Stimulated activated naive B cell treated with anti-CD40 and anti-IgM and Interleukin-4, amounts not matched to agents 10 μg/mL and 1 μg/mL and 100 μg/mL, for 72 hours (primary cell): ENCODE results near the gene UBE2O.
A peak's percentile ranks its signal among the peaks of the same experiment; 100 is the strongest.

Source experiments
- ATAC-seq, 2 donors: fragments of 150-1000 bp; cut with Tn5 transposase; replicated peaks; 2 replicates each; pipeline ENCODE4 v1.10.0; 2021; ENCODE audit warnings: moderate library complexity in 1 of 2
- DNase-seq: peaks from one replicate; pipeline ENCODE4 v3.0.0; 2021
- H3K27ac Mint-ChIP-seq: one replicate; pipeline ENCODE4 v1.8.0; 2022; ENCODE audit warnings: mild to moderate bottlenecking, mixed read lengths
- H3K27me3 Mint-ChIP-seq, 2 donors: one replicate each; pipeline ENCODE4 v1.8.0; 2022; ENCODE audit warnings: mixed read lengths in 2 of 2
- H3K36me3 Mint-ChIP-seq, 2 donors: one replicate each; pipeline ENCODE4 v1.8.0; 2022; ENCODE audit warnings: mixed read lengths in 2 of 2, mild to moderate bottlenecking in 1 of 2
- H3K4me1 Mint-ChIP-seq, 2 donors: one replicate each; pipeline ENCODE4 v1.8.0; 2022; ENCODE audit warnings: mixed read lengths in 2 of 2, mild to moderate bottlenecking in 1 of 2
- H3K4me3 Mint-ChIP-seq, 2 donors: one replicate each; pipeline ENCODE4 v1.8.0; 2022; ENCODE audit warnings: mild to moderate bottlenecking in 2 of 2, mixed read lengths in 2 of 2, moderate library complexity in 1 of 2
- H3K9me3 Mint-ChIP-seq, 2 donors: one replicate each; pipeline ENCODE4 v1.8.0; 2022; ENCODE audit warnings: mixed read lengths in 2 of 2, mild to moderate bottlenecking in 1 of 2

The UBE2O gene

DNA sequence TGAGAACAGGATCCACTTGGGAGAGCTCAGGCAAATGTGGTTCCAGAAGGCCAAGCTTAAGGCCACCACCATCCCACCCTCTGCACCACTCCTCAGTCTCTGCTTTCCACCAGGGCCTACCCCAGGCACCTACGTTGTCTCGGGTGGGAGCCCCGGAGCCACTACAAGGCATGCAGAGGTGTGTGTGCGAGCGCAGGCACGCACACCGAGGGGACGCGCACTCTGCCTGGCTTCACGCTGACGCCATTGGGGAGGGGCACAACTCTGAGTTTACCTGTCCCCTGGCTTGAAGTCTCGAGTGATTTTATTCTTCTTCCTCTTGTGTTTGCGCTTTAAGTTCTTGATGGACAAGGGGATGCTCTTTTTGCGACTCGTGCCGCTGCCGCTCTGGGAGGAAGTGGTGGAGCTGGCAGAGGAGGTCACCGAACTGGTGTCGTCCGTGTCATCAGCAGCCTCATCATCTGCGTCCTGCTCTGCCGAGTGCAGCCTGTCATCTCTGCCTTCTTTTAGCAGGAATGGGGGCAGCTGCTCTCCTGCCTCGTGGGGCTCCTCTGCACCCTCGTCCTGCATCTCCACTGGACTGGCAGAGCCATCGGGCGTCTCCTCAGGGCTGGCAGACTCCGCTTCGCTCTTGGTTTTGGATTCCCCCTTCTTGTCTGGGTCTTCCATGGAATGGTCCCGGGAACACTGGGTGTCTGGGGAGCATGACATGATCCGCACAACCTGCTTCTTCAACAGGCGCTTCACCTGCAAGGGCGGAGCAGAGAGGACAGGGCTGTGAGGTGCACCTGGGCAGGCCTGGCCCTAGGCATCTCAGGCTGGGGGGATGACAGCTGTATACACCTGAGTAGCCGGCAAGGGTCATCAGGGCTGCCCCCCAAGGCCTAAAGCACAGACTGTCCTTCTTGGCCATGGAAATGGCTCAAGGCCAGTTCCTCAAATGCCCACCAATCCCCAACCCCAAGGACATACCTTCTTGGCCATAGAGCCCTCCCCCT lies 53.5 kb downstream of the UBE2O start:
- no peaks in the 10 kb centered on the region for H3K9me3 Mint-ChIP-seq
- no peak overlapping the region for H3K27ac Mint-ChIP-seq
- ATAC-seq (no peak), DNase-seq (no peak)
- no peaks in the 10 kb centered on the region for H3K27me3 Mint-ChIP-seq
- no peak overlapping the region for H3K4me3 Mint-ChIP-seq
- H3K36me3 Mint-ChIP-seq = peaks cover 49 to 72% of the 10 kb centered on the region in 2 donors
- H3K4me1 Mint-ChIP-seq = peaks cover 4 to 10% of the 10 kb centered on the region in 2 donors

- H3K9me3 Mint-ChIP-seq = no peaks in the 10 kb centered on the region
- peaks cover 4 to 7% of the 10 kb centered on the region in 2 donors for H3K4me1 Mint-ChIP-seq
- DNase-seq = no peak
- H3K4me3 Mint-ChIP-seq = no peak overlapping the region
- no peaks in the 10 kb centered on the region for H3K27me3 Mint-ChIP-seq
- peak; percentile 18 to 31 for ATAC-seq
- H3K36me3 Mint-ChIP-seq = peaks cover 49 to 69% of the 10 kb centered on the region in 2 donors
- no peak overlapping the region for H3K27ac Mint-ChIP-seq
Observed at GRCh38 chr17:76398523-76399174, 54.3 kb downstream of the UBE2O start.

- ATAC-seq = peak; percentile 89 to 95
- H3K4me3 Mint-ChIP-seq = no peak overlapping the region
- H3K4me1 Mint-ChIP-seq = peaks cover 4 to 7% of the 10 kb centered on the region in 2 donors
- peak; percentile 62 for DNase-seq
- no peaks in the 10 kb centered on the region for H3K9me3 Mint-ChIP-seq
- H3K36me3 Mint-ChIP-seq = peaks cover 51 to 67% of the 10 kb centered on the region in 2 donors
- H3K27me3 Mint-ChIP-seq = no peaks in the 10 kb centered on the region
- peak overlapping the region; percentile 5 for H3K27ac Mint-ChIP-seq
Observed at GRCh38 chr17:76397687-76398522, 55.0 kb downstream of the UBE2O start.

DNA sequence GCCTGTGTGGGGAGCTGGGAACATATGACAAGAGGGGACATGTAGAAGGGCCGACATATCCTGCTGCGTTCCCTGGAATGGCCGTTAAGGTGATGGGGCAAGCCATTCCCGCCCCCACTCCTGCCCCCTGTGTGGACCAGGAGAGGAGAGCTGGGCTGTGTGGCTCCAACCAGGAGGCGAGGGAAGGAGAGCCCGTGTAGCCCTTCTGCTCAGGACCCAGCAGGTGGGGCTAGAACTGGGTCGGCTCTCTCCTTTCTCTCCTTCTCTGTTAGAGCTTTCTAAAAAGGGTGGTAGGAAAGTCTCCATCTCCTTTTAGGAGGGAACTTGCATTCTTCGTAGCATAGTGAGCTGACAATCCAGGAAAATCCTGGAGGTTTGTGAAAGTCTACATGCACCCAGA lies 55.8 kb downstream of the UBE2O start:
- peaks cover 4 to 7% of the 10 kb centered on the region in 2 donors for H3K4me1 Mint-ChIP-seq
- peaks cover 44 to 60% of the 10 kb centered on the region in 2 donors for H3K36me3 Mint-ChIP-seq
- H3K4me3 Mint-ChIP-seq = no peak overlapping the region
- DNase-seq (no peak), ATAC-seq (no peak)
- no peak overlapping the region for H3K27ac Mint-ChIP-seq
- no peaks in the 10 kb centered on the region for H3K27me3 Mint-ChIP-seq
- H3K9me3 Mint-ChIP-seq = no peaks in the 10 kb centered on the region

- DNase-seq = no peak
- peaks cover 36 to 59% of the 10 kb centered on the region in 2 donors for H3K36me3 Mint-ChIP-seq
- H3K27me3 Mint-ChIP-seq = no peaks in the 10 kb centered on the region
- no peak for ATAC-seq
- no peaks in the 10 kb centered on the region for H3K9me3 Mint-ChIP-seq
- H3K4me1 Mint-ChIP-seq = peaks cover 4 to 7% of the 10 kb centered on the region in 2 donors
- no peak overlapping the region for H3K27ac Mint-ChIP-seq
- no peak overlapping the region for H3K4me3 Mint-ChIP-seq
Observed at GRCh38 chr17:76395980-76396379, 57.0 kb downstream of the UBE2O start.

DNA sequence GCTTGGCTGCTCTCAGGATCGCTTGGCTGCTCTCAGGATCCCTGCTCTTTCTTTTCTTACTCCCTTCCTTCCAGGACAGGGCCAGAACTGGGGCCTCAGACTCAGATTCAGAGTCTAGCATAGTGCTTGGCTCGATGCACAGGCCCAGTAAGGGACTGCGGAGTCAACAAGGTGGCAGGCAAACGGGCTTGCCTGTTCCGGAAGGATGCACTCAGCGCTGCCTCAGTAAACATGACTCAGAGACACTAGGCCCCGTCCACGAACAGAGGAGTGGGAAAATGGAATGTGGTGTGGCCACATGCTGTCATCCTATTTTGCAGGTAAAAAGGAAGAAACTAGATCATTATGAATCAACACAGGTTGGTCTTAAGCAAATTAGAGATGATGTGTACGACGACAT lies 58.8 kb downstream of the UBE2O start:
- H3K4me1 Mint-ChIP-seq = peaks cover 2 to 13% of the 10 kb centered on the region in 2 donors
- ATAC-seq (no peak), DNase-seq (no peak)
- no peaks in the 10 kb centered on the region for H3K27me3 Mint-ChIP-seq
- no peaks in the 10 kb centered on the region for H3K9me3 Mint-ChIP-seq
- H3K27ac Mint-ChIP-seq = no peak overlapping the region
- H3K4me3 Mint-ChIP-seq = no peak overlapping the region
- H3K36me3 Mint-ChIP-seq = peaks cover 27 to 57% of the 10 kb centered on the region in 2 donors

- no peak for ATAC-seq
- H3K27me3 Mint-ChIP-seq = no peaks in the 10 kb centered on the region
- no peak overlapping the region for H3K4me3 Mint-ChIP-seq
- peaks cover 8 to 18% of the 10 kb centered on the region in 2 donors for H3K4me1 Mint-ChIP-seq
- no peak overlapping the region for H3K27ac Mint-ChIP-seq
- peaks cover 19 to 49% of the 10 kb centered on the region in 2 donors for H3K36me3 Mint-ChIP-seq
- no peaks in the 10 kb centered on the region for H3K9me3 Mint-ChIP-seq
- DNase-seq = no peak
Observed at GRCh38 chr17:76391200-76391715, 61.7 kb downstream of the UBE2O start.

DNA sequence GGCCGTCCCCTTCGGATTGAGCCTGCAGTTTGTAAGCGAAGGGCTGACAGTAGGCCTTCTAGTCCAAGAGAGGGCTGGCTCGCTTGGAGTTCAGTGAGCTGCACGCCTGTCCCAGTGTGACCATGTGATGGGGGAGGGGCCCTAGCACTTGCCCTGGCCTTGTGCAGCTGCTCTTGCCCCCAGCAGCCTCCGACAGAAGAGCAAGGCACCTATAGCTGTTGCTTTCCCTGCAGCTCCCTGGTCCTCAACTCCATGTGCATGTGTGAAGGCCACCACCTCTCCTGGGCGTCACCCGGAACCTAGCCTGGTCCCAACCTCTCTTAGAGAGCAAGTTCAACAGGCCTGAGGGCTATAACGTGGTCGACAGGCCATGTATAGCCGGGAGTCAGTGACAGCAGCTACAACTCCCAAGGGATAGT lies 62.9 kb downstream of the UBE2O start:
- Mint-ChIP-seq H3K27me3 (no peaks in the 10 kb centered on the region), H3K9me3 (no peaks in the 10 kb centered on the region), H3K27ac (no peak overlapping the region), H3K36me3 (peaks cover 17 to 43% of the 10 kb centered on the region in 2 donors), H3K4me1 (peaks cover 10 to 29% of the 10 kb centered on the region in 2 donors), H3K4me3 (no peak overlapping the region)
- ATAC-seq (no peak), DNase-seq (no peak)

DNA sequence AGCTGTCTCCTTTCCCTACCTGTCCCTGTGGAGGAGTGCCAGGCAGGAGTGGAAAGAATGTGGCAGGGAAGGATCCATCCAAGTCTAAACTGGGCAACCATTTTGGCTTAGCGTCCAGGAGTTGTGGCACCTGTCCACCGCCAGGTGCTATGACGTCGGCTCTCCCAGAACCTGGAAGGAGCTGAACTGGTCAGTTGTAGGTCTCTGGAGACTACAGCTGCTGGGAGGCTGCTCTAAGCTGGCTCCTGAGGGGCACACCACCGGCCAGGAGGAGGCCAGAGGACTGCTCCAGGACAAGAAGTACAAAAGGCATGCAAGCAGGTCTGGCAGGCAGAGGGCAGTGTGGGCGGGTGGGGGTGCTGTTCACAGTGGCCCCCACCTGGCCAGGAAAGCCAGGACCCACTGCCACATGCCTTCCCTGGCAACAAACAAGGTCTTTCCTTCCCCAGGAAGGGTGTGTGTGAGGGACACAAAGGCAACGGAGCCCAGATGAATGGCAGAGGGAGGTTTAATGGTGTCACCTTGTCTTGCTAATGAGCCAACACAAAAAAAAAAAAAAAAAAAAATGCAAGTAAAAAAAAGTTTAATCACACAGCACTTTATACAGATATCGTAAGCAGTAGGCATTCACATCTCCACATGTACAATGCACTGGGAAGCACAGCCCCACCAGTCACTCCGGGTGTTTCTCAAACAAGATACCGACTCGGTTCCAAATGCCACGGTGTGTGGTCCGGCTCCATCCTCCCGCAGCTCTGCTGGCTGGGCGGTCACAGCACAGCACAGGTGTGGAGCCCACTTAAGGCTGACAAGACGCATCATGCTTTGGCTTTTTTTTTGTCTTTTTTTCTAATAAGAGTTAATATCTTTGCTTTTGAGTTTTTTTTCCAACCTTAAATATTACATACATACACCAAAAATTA lies 63.7 kb downstream of the UBE2O start:
- H3K27ac Mint-ChIP-seq = no peak overlapping the region

GRCh38 chr17:76386966-76387765 lies 65.8 kb downstream of the UBE2O start:
- Mint-ChIP-seq H3K4me3 (no peak overlapping the region), H3K27ac (no peak overlapping the region), H3K36me3 (peaks cover 9 to 35% of the 10 kb centered on the region in 2 donors), H3K4me1 (peaks cover 14 to 41% of the 10 kb centered on the region in 2 donors), H3K9me3 (no peaks in the 10 kb centered on the region), H3K27me3 (peaks cover 0 to under 1% of the 10 kb centered on the region in 2 donors)
- DNase-seq = no peak
- no peak for ATAC-seq

More for the DNA sequence above, 63.7 kb downstream of the UBE2O start:
- Mint-ChIP-seq H3K4me1 (peaks cover 10 to 29% of the 10 kb centered on the region in 2 donors), H3K36me3 (peaks cover 16 to 43% of the 10 kb centered on the region in 2 donors), H3K9me3 (no peaks in the 10 kb centered on the region), H3K4me3 (no peak overlapping the region), H3K27me3 (no peaks in the 10 kb centered on the region)
- no peak for ATAC-seq
- no peak for DNase-seq

DNA sequence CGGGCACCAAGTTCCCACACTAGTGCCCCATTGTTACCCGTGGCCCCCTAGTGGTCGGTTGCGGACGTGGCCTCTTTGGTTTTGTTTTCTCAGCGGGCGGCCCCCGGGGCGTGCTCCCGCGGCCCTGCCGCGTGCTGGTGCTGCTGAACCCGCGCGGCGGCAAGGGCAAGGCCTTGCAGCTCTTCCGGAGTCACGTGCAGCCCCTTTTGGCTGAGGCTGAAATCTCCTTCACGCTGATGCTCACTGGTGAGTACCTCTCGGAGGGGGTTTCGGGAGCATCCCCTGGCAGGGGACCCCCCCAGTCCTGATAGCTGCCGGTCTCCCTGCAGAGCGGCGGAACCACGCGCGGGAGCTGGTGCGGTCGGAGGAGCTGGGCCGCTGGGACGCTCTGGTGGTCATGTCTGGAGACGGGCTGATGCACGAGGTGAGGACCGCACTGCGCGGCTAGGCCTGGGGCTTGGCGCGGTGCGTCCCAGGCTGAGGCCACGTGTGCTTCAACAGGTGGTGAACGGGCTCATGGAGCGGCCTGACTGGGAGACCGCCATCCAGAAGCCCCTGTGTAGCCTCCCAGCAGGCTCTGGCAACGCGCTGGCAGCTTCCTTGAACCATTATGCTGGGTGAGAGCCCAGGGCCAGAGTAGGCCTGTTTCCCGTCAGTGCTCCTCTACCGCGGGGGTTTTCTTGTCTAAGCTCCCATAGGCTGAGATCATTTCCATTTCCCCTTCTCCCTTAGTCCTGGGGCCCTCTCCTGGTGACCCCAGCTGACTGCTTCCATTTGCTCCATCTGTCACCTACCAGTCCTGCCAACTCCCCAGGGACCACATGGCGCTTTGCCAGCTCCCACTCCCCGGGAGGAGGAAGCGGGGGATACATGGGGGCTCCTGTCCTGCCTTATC lies 66.8 kb downstream of the UBE2O start:
- Mint-ChIP-seq H3K4me1 (peaks cover 14 to 42% of the 10 kb centered on the region in 2 donors), H3K27ac (peak overlapping the region; percentile 80), H3K36me3 (peaks cover 9 to 28% of the 10 kb centered on the region in 2 donors), H3K4me3 (peak overlapping the region; percentile 75 to 92), H3K9me3 (no peaks in the 10 kb centered on the region), H3K27me3 (peaks cover 4 to 7% of the 10 kb centered on the region in 2 donors)
- ATAC-seq (peak; percentile 40 to 43), DNase-seq (peak; percentile 75)
